HG03378 (cell line): Measurements from ENCODE around the gene BPI.
"Not testable (repeated sequence)": the region's sequence is repeated elsewhere in the genome, so short reads cannot be mapped to it uniquely, and the experiment has no call there.

Experiments
- ATAC-seq: cut with Tn5 transposase; IDR thresholded peaks from one replicate; pipeline ENCODE4 v1.9.1; 2021; ENCODE audit warnings: mild to moderate bottlenecking, moderate library complexity; ENCODE audit not compliant: unreplicated experiment

Gene BPI

DNA sequence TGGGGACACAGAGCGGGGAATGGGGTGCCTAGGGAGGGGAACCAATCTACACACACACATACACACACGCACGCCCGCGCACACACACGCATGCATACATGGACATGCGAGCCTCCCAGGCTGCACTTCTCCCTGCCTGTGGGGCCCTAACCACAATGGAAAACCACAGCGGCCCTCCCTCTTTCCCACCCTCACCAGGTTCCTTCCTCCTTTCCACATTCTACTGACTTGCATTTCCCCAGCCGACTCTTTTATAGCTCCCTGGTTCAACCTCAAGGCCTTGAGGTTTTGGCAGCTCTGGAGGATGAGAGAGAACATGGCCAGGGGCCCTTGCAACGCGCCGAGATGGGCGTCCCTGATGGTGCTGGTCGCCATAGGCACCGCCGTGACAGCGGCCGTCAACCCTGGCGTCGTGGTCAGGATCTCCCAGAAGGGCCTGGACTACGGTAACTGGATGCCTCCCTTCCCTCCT is at the start of gene BPI:
Gene BPI (plus strand): TSS at position 249 of the 472 bp plus-strand sequence. CDS start 68 bp downstream, at position 317.
- ATAC-seq, result no peak

DNA sequence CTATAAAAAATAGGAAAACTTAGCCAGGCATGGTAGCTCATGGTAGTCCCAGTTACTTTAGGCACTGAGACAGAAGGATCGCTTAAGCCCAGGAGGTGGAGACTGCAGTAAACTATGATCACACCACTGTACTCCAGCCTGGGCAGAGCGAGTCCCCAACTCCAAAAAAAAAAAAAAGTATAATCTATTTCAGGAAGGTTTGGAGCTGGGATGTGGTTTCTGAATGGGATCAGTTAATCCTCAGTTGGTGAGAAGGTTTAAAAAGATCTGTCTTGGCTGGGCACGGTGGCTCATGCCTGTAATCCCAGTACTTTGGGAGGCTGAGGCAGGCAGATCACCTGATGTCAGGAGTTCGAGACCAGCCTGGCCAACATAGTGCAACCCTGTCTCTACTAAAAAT is 49.3 kb upstream of the BPI start:
- ATAC-seq, result not testable (repeated sequence)

DNA sequence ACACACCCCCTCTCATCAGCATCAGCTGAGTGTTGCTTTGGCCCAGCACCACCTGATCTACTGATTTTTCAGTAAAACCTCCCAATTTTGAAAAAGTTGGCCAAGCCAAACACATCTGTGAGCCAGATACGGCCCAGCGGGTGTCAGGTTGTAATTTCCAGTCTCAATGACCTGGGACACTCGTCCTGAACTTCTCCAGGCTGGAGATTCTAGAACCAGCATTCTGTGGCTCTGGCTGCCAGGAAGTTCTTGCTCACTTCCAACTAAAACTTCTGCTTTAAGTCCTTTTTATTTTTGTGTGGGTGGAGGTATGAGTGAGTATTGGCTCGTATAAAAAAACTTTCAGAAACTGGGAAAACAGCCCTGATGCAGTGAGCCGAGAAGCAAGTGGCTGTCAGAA is 48.6 kb upstream of the BPI start:
- ATAC-seq, result no peak

DNA sequence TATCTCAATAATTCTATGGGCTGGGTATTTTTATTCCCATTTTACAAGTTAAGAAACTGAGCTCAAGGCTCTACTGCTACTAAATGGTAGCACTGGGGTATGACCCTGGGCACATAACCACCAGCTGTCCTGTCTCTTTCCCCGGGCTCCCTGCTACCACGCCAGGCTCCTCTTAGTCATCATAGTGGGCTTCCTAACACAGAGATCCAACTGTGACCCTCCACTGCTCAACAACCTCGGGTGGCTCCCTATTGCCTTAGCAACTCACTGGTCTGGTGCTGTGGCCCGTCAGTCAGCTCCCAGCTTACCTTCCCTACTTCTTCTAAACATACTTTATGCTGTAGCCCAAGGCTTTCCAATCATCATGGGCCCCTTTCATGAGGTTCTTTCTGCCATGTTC is 47.9 kb upstream of the BPI start:
- ATAC-seq, result no peak

DNA sequence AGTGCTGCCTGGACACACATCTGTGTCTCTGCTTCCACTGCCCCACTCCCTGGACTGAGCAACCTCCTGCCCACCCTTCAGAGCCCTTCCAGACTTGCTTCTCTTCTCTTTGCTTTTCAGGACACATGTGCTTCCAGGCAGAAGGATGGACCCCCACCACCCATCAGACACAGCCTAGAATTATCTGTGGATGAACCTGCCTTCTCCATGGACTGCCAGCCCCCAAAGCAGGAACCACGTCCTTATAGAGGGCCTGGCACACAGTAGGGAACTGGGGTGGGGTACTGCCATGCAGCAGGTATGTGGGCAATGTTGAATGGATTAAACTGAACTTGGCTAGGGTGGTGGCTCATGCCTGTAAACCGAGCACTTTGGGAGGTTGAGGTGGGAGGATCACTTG is 47.0 kb upstream of the BPI start:
- ATAC-seq, result no peak

DNA sequence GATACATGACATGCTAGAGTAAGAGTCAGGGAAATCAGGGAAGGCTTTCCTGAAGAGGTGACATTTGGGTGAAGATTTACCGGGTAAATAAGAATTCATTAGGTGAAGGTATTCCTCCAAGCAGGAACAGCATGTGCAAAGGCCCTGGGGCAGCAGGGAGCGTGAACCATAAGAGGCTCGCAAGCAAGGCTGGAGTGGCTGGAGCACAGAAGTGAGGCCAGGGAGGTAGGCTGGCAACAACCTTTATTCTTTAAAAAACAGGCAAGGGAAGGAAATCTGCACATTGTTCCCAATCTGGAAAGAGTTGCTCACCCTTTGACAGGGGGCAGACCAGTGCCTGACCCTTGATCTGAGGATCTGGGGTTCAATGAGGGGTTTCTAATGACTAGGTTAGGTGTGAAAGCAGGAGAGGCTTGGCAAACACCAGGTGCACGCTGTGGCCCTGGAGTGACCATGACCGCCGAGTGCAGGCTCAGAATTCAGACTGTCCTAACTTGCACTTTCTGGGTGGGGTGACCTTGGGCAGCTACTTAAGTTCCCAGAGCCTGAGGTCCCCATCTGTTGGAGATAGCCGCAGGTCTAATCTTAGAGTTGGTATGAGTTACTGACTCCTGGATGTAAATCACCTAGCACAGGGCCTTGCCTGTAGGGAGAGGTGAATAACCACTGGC is 45.3 kb upstream of the BPI start:
- ATAC-seq, result no peak

DNA sequence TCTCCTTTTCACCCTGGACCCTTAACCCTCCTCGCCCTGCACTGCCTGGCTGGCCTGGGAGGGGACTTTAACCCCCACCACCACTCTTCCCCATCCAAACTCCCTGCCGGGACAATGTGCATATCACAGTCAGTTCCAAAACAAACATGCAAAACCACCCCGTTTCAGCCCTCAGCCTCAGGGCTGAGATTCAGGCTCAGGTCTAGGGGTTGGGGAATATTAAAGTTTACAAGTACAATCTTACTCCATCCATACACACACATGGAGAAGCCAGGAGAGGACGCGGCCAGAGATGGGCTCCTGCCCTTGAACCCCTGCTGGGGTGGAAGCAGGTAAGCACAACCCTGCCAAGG is 44.0 kb upstream of the BPI start:
- ATAC-seq, result no peak

DNA sequence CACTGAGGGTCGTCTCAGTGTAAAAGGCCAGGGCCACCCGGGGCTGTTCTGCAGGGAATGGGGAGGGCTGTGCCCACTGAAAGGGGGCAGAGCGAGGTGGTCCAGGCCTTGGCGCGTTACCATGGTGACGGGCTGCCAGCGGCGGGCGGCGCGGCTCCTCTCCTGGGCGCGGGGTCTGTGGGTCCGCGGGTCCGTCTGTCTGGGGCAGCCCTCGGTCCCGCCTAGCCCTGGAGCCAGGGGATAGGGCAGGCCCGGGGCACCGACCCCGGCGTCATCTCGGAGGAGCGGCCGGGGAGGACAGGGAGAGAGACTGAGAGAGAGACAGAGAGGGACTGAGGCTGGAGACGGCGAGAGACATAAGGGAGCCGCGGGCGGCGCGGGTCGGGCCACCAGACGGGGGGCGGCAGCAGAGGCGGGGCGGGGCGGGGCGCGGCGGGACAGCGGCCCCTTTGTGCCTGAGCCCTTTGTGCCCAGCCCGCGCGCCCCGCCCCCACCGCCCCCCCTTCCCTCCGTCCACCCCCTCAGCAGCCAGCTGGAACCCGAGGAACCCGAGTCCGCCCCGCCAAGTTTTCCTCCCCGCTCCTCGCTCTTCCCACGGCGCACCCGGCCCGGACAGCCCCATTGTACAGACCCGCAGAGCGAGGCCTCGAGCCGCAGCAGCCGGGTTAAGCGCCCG is 43.4 kb upstream of the BPI start, which contains the start of gene KIAA1755:
Gene KIAA1755 (minus strand): TSS at position 358 of the 676 bp plus-strand sequence. CDS start 235 bp downstream, at position 123.
- no peak for ATAC-seq

DNA sequence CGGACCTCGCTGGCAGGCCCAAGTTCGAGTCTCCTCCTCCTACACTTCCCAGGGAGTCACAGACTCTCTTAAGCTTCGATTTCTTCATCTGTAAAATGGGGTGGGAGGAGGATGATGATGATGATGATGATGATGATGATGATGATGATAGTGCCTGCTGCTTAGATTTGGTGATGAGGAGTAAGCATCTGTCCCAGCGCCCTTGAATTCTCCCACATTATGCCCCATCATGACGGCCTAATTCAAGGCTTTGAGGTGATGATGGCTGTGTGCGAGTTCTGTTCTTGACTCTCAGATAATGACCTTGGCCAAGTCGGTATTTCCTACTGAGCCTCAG is 42.9 kb upstream of the BPI start:
- ATAC-seq, result no peak

DNA sequence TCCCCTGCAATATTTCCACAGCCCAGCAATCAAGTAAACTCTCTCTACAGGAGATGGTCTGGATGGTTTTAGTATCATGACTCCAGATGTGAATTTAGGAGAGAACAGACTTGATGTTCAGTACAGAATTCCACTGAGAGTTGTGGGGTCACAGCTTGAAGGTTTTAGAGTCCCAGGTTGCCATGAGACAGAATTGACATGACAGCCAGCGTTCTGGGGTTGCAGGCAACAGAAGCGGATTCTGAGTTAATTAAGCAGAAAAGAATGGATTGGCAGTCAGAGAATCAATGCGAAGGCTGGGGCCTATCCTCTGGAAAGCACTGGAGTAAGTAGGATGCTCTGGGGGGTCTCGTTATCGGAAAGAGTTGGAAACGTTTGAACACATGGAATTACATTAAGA is 41.0 kb upstream of the BPI start:
- no peak for ATAC-seq

DNA sequence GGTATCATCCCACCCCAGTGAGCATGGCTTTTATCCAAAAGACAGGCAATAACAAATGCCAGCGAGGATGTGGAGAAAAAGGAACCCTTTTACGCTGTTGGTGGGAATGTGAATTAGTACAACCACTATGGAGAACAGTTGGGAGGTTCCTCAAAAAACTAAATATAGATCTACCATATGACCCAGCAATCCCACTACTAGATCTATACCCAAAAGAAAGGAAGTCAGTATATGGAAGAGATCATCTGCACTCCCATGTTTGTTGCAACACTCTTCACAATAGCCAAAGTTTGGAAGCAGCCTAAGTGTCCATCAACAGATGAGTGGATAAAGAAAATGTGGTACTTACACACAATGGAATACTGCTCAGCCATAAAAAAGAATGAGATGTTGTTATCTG is 37.5 kb upstream of the BPI start:
- no peak for ATAC-seq

DNA sequence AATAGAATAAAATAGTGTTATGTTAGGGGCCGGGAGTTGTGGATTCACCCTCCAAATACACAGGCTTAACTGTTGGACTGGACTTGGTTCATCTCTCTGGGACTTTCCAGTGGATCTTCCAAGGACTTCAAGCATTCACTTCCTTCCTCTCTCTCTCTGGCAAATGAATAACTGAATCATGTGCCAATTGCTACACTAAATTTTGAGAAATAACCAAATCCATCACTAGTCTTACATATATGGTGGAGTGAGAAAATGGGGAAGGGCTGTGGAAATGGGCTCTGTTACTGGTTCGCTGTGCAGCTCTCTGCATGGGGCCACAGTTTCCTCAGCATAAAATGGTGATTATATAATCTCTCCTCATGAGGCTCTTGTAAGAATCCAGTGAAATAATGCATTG is 36.7 kb upstream of the BPI start:
- no peak for ATAC-seq

DNA sequence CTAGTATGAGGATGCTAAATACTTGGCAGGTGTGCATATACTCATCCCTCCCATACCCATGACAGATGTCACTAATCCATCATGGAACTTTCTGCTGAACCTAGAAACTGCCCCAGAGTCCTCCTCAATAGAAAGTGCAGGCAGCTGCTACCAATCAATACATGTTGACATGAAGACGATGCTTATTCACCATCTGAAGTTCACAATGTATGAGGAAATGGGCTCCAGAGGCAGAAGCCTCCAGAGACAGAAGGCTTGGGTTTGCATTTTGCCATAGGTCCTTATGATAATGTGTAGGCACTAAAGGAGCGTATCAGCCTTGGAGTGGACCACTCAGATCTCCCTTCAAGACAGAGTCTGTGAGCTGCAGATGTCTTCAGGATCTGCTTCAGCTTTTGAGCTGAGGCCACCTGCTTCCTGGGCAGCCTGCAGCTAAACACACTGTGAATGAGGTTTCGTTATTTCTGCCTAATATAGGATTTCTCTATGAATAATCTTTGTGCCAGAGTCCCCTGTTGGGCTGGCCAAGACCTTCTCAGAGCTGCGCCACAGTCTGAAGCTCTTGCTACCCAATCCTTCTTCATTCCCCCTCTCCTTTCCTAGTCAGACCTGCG is 35.9 kb upstream of the BPI start:
- ATAC-seq, result no peak

DNA sequence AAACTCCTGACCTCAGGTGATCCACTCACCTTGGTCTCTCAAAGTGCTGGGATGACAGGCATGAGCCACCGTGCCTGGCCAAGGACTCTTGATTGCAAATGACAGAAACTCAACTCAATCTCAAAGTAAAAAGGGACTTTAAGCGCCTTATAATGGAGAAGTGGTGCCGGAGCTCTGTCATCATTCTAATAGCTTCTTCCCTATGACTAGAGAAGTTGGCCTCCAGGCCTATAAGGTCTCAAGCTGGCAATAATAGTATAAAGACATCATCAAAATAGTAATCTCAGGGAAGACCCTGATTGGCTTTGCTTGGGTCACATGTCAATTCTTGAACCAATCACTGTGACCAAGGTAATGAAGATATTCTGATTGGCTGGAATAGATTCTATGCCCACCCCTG is 34.9 kb upstream of the BPI start:
- no peak for ATAC-seq

DNA sequence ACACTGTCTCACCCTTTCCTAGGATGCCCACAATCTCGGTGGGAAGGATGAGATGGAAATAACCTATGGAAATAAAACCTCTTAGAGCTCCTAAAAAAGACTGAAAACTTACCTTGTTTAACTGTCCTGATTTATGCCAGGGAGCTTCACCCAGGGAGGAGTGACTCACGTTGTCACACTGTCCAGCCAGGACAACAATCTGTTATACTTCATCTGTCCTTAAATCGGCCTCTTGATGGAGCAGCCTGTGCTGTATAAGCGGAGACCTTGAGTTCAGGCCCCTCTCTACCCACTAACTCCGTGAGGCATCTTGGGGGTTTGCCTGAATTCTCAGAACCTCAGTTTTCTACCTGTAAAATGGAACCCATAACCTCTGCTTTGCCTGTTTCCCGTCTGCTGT is 34.2 kb upstream of the BPI start:
- ATAC-seq, result no peak

DNA sequence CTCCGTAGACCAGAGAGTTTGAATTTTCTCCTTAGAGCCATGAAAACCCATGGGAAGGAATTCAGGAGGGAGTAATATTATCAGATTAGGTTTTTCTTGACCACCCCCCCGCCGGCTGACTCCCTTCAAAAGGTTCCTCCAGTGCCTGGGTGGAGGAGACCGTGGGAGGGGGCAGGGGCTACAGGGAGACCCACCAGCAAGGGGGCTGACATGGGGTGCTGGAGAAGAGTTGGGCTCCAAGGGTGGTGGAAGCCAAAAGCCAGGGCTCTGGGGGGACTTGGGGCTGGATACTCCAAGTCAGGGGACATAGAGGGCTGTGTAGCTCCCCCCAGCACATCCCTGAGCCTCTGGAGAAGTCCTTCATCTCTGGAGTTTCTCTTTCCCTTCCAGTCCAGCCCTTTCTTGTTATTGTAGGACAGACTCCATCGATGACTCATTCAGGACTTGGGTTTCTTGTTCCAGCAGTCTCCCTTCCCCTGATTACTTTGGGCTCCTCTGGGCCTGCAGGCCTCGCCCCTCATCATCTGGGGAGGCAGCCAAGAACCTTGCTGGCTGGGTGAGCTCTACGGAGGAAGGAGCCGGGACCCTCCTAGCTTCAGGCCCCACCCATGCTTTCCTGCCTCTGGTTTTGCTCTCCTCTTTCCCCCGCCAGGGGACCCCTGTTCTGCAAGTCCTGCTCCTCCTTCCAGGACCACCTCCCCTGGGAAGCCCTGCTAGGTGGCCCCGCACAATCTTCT is 32.9 kb upstream of the BPI start:
- ATAC-seq, result no peak

DNA sequence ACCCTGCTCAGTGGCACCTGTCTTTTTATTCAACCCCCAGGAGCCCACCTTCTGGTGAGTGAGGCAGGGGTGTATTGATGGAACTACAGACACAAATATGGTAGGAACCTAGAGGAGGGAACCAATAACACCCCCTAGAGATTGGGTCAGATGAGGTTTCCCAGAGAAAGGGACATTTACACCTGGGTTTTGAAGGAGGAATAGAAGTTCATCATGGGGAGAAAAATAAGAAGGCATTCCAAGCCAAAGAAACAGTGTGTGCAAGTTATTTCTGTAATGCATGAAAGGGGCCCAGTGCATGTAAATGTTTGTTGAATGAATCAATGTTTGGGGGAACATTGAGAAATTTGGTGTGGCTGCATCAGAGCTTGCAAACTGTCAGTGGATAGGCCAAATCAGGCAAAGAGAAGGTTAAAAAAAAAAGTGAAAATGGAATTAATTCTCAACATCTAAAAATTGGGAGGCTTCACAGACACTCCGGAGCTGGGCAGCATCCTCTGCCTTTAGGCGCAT is 32.3 kb upstream of the BPI start:
- ATAC-seq, result no peak

DNA sequence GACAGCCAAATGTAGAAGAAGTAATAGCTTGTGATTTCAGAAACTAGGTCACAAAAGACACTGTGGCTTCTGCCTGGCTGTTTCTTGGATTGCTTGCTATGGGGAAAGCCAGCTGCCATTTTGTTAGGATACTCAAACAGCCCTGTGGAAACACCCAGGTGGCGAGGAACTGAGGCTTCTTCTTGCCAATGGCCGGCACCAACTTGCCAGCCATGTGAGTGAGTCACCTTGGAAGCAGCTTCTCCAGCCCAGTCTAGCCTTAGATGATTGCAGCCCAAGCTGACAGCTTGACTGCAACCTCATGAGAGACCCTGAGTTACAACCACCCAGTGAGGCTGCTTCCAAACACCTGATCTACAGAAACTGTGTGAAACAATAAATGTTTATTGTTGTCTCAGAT is 31.6 kb upstream of the BPI start:
- ATAC-seq, result no peak

DNA sequence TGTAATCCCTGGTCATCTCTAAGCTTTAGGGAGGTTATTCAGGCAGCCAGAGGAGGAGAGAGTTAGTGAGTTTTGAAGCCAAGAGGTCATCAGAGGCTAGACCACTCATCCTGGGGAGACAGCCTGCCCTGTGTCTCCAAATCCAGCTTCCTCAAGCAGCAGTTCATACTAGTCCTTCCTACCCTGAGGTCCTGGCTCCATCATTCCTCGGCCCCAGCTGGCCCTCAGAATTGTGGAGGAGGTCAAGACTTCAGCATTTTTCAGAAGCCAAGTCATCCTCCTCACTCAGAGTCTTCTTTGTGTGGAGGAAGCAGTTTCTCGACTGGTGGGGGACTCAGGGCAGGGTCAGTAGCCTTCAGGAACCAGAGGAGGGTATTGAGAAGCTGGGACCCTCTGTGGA is 31.0 kb upstream of the BPI start:
- ATAC-seq, result no peak

DNA sequence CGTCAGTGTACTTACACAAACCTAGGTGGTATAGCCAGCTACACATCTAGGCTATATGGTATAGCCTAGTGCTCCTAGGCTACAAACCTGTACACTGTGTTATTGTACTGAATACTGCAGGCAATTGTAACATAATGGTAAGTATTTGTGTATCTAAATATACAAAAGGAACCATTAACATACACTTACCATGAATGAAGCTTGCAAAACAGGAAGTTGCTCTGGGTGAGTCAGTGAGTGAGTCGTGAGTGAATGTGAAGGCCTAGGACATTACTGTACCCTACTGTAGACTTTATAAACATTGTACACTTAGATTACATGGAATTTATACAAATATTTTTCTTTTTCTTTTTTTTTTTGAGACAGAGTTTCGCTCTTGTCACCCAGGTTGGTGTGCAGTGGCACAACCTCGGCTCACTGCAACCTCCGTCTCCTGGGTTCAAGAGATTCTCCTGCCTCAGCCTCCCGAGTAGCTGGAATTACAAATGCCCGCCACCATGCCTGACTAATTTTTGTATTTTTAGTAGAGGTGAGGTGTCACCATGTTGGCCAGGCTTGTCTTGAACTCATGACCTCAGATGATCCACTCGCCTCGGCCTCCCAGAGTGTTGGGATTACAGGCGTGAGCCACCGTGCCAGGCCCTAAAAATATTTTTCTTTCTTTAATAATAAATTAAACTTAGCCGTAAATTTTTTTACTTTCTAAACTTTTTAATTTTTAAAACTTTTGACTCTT is 28.0 kb upstream of the BPI start:
- no peak for ATAC-seq

DNA sequence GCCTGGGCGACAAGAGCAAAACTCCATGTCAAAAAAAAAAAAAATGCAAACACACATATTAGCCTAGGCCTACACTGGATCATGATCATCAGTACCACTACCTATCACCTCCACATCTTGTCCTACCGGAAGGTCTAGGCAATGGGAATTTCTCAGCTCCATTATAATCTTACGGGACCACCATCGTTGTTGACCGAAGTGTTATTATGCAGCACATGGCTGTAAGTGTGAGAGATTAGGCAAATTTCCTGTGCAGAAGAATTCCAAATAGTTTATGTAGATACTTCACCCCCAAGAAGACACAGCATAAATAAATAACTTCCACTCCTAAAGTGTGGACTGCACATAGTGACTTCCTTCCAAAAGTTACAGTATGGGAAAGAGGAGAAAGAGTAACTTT is 26.7 kb upstream of the BPI start:
- no peak for ATAC-seq
